ENCODE data around the gene ZC2HC1C.
"Not testable (repeated sequence)": the region's sequence is repeated elsewhere in the genome, so short reads cannot be mapped to it uniquely, and the experiment has no call there.

Gene ZC2HC1C

DNA sequence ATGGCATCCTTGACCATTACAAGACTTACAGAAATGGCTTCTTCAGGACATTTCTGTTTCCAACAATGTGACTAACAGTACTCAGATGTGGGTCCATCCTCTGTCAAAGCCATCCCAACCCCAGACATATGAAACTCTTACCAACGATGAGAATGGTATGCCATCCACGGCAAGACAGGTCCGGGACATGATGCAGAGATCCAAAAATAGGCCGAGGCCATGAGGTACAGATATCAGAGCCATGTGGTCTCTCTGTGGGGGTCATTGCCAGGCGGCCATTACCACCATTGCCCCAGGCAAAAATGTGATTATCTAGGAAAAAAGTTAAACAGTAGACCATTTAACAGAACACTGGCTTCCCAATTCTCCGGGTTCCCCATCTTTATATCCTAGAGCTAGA, 27.5 kb downstream of the ZC2HC1C start:
- no peak for DNase-seq

- DNase-seq: no peak
Measured at GRCh38 chr14:75098212-75098611, 28.8 kb downstream of the ZC2HC1C start.

DNA sequence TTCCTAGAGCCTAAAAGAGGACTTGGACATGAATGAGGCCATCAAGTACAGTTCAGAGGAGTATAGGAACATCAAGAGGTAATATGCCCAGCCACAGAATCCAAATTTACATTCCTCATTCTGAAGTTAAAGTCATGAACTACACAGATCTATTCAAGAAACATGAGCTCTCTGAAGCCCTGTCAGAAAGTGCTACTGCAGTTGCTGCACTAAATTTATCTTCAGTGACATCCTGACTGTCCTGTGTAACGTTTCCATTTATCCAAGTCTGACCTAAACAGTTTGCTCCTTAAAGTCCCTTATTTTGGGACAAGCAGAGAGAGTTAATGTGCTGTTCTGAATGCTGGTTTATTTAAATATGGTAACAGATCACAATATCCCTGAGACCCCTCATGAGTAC, 29.2 kb downstream of the ZC2HC1C start:
- no peak for DNase-seq

DNA sequence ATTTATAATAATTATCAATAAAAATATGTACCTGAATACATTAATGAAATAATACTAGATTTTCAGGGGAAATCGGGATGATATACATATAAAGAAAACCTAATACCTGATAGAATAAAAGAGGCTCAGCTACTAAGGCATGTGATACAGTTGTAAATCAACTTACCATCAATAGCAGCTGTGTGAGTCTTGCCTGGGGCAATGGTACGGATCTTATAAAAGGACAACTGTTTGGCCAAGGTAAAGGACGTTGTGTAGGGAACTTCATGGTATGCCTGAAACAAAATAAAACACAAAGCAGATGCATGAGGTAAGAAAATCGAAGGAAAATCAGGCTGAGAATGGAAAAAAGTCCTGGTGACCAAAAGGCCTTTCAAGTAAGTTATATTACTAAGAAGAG, 32.0 kb downstream of the ZC2HC1C start:
- no peak for DNase-seq

DNA sequence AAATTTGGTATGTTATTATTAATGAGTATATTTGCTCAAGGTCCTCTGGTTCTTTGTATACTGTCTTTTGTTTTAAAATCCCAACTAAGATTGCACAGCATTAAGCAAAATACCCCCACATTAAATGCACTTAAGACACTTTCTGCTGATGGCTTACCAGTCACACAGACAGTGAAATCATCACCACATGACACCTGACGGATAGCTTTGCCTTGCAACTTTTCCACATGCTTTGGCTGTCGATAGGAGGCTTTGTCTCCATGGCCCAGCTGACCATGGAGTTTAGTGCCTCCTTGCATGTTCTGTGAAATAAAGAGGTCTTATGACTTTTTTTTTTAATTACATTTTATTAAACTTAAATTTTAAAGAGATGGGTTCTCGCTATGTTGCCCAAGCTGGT, 37.7 kb downstream of the ZC2HC1C start:
- DNase-seq: no peak

DNA sequence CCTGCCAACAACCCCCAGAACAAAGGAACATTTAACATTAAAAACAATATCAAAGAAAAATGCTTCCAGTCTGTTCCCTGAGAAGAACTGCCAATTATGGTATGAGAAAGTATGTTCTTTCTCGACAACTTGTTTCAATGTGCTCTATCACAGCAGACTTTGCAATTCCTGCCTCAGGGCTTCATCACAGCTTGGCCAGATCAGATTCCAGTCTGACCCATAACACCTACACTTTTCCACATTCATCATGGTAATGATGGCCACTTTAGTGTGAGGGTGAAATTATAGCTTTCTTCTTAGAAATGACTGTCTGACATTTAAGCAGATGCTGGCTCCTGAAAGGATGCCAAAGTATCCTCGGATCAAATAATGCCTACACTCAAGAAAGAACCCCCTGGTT, 40.4 kb downstream of the ZC2HC1C start:
- no peak for DNase-seq

DNA sequence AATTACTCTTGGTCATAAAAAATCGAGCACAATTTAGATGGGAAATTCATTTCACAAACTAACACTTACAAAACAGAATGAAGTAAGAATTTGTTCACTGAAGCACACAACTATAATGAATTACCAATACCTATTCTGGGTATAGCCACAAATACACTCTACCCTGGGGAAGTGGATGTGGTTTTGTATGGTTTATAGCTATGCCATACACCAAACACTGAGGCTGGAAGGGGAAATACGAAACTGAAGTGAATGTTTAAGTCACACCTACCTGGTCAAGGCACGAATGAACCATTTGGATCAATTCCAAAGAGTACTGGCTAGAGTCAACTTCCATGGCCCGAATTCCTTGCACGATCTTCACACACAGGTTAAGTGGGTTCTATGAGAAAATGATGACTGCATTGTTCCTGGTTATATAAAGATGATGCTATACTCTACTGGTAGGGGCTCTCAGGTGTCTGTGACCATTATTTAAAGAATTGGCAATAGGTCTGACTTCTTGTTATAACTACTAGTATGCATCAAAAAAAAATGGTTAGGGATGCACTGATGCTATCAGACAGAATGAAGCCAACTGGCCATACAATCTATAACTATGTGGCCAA, 44.6 kb downstream of the ZC2HC1C start:
- DNase-seq: no peak

GRCh38 chr14:75119056-75119455, 49.6 kb downstream of the ZC2HC1C start:
- no peak for DNase-seq

GRCh38 chr14:75120541-75121291, 51.3 kb downstream of the ZC2HC1C start:
- DNase-seq: no peak

GRCh38 chr14:75121552-75121951, 52.1 kb downstream of the ZC2HC1C start:
- no peak for DNase-seq

DNA sequence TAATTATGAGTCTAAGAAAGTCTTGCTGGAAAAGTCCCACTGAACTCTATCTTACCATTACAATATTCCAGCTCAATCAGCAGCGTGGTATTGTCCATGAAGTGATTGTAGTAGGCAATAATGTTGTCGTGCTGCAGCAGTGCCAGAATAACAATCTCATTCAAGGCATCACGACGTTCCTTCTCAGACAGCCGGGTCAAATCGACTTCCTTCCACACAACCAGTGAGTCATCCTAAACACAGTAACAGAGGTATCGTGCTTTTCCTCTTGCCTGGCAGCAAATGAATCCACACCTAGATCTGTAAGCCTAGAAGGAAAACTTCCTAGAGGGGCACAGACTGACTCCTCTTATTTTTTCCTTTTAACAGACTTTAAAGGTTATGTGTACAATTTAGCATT, 54.5 kb downstream of the ZC2HC1C start:
- no peak for DNase-seq

DNA sequence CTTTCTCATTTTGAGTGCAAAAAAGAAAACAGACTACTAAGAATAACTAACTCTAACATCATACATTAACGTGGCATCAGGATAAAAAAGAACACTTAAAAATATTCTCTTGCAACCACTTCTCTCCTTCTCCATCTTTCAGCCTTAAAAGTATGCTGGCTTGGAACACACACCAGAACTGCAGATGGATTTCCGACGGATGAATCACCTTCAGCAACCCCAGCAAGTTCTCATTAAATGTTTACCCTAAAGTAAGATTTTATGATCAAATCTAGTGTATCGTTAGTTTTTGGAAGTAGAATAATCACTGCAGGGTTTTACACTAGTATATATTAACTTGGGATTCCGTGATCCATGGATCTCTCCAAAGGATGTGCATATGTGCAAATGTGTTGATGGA, 56.2 kb downstream of the ZC2HC1C start:
- DNase-seq: no peak

DNA sequence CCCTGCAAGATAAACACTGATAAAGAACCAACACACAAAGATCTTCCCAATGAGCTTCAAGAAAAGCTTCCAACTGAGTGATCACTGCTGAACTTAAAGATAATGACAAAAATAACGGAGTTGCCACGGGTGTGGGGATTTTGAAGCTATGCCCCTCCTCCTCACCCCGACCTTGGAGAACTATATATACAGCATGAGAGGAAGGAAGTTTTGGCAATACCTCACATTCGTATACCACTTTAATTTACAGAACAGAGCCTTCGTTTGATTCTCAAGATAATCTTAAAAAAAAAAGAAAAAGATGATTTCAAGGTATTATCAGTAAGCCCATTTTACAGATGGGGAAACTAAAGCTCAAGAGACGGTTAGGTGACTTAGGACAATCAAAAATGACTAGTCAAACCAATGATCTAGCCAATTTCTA, 56.7 kb downstream of the ZC2HC1C start:
- no peak for DNase-seq

DNA sequence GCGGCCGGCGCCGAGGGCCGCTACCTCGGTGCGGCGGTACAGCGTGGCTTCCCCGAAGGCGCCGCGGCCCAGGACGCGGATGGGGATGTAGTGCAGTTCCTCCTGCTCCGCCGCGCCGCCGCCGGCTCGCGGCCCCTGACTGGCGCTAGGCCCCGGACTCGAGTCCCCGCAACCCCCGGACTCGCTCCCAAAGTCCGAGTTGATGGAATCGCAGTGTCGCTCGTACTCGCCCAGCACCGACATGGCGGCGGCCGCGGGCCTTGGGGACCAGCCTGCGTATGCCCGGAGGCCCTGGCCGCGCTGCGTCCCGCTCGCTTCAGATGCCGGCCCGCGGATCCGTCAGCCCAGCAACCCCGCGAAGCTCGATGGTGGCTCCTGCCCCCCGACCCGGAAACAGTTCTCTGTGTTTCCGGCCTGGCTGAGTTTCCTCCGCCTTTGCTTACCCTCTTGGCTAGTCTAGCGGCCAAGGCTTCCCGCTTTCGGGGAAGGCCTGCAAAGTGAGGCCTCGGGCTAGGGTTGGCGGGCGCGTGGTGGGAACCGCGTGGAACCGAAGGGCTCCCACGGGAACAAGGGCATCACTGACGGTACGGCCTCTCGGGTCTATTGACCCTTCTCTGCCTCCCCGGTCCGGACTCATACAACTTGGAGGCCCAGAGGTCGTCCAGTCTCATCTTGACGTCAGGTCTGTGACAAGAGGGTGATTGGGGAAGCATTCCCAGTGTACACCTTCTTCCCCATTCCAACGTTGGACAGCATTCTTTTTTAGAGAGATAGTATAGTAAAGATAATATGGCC, 57.4 kb downstream of the ZC2HC1C start, which contains the start of gene NEK9:
TSS of gene NEK9 (minus strand) at position 370 of the 795 bp plus-strand sequence. CDS start at position 243, 127 bp downstream.
- DNase-seq: peak; percentile 98

- not testable (repeated sequence) for DNase-seq
Measured at GRCh38 chr14:75127474-75127820, 58.0 kb downstream of the ZC2HC1C start.

DNA sequence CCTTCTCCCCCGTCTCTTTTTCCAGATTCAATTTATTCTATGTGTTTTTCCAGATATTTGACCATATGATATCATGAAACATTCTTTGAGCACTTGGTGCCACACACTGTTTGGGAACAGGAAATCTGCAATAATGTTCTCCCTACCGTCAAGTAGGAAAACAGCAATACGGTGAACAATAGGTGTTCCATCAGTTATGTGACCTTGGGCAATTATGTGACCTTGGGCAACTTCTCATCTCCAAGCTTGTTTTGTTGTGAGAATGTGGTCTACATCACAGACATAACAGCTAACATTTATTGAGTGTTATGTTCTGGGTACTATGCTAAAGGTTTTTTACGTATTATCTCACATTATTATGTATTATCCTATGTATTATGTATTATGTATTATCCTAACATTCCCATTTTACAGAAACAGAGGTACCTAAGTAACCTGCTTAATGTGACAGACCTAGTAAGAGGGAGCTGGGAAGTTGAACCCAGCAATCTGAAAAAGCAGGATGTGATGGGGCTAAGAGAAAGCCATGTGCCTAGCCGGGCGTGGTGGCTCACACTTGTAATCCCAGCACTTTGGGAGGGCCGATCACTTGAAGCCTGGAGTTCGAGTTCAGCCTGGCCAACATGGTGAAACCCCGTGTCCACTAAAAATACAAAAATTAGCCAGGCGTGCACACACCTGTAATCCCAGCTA, 58.6 kb downstream of the ZC2HC1C start:
- DNase-seq: no peak

- DNase-seq: no peak
Measured at GRCh38 chr14:75128596-75128990, 59.2 kb downstream of the ZC2HC1C start.
